Activated CD8-positive, alpha-beta memory T cell treated with anti-CD3 and anti-CD28 coated beads for 36 hours (primary cell): ENCODE data around the gene GOLGA6L4. TPM values are rescaled to one million over a fixed set of nuclear protein-coding genes. Genes with fewer than 3 reads are reported as not detected.
"Not testable (repeated sequence)": the region's sequence is repeated elsewhere in the genome, so short reads cannot be mapped to it uniquely, and the experiment has no call there.

Source experiments
- CTCF ChIA-PET: fragments of 350-600 bp; sonication (Branson Sonifier 250); formaldehyde crosslinking; loops from one replicate; lab custom pipeline; 2021; ENCODE audit warnings: antibody characterized with exemption; lab: Charles Lee
- POLR2A ChIA-PET: fragments of 350-600 bp; sonication (Branson Sonifier 250); formaldehyde crosslinking; loops from one replicate; lab custom pipeline; 2021; ENCODE audit warnings: antibody characterized with exemption; lab: Charles Lee
- total RNA-seq, 2 experiments: library from RNA; stranded (reverse); gene quantifications; one replicate each; pipeline ENCODE4 v1.2.3, GENCODE V29; 2021

GOLGA6L4 gene
- 1 to 10 TPM in 1 of 2 experiments, under 1 TPM in 1; 0.84 to 1.1 TPM for total RNA-seq

GRCh38 chr15:84235573-84235972, at the start of gene GOLGA6L4:
GOLGA6L4 (plus strand) TSS chr15:84235773; CDS start chr15:84235835, 62 bp downstream.
- CTCF ChIA-PET, POLR2A ChIA-PET: not testable (repeated sequence)

- CTCF ChIA-PET, POLR2A ChIA-PET: not testable (repeated sequence)
These were observed 42.6 kb upstream of the GOLGA6L4 start for GRCh38 chr15:84192982-84193381.

- POLR2A ChIA-PET, CTCF ChIA-PET: not testable (repeated sequence)
These were observed 40.0 kb upstream of the GOLGA6L4 start for GRCh38 chr15:84195603-84196002.

- CTCF ChIA-PET, POLR2A ChIA-PET: not testable (repeated sequence)
These were observed 38.9 kb upstream of the GOLGA6L4 start for GRCh38 chr15:84196530-84197188.

GRCh38 chr15:84199865-84200264, 35.7 kb upstream of the GOLGA6L4 start:
- POLR2A ChIA-PET = not testable (repeated sequence)

GRCh38 chr15:84246441-84246840, 10.9 kb downstream of the GOLGA6L4 start:
- POLR2A ChIA-PET = not testable (repeated sequence)

More at GRCh38 chr15:84199865-84200264, 35.7 kb upstream of the GOLGA6L4 start:
- CTCF ChIA-PET = not testable (repeated sequence)

More at GRCh38 chr15:84246441-84246840, 10.9 kb downstream of the GOLGA6L4 start:
- CTCF ChIA-PET = not testable (repeated sequence)
